Measurements from ENCODE around the gene ANO10.
"Not testable (repeated sequence)": the region's sequence is repeated elsewhere in the genome, so short reads cannot be mapped to it uniquely, and the experiment has no call there.

Gene ANO10

GRCh38 chr3:43484926-43485488 lies 136.8 kb downstream of the ANO10 start:
- DNase-seq (ENCODE audit: extremely low spot score): no peak
- POLR2A ChIA-PET: no interaction called here
- no peak for TF ChIP-seq CTCF (IDR thresholded peaks at IDR 0.05; ENCODE audit: control extremely low read depth, extremely low read depth, low read depth, missing control alignments)
- CTCF ChIA-PET: no interaction called here

- no peak for TF ChIP-seq CTCF (IDR thresholded peaks at IDR 0.05; ENCODE audit: control extremely low read depth, extremely low read depth, low read depth, missing control alignments)
- CTCF ChIA-PET: no interaction called here
- POLR2A ChIA-PET: no interaction called here
- DNase-seq (ENCODE audit: extremely low spot score): no peak
These were observed 140.4 kb downstream of the ANO10 start for GRCh38 chr3:43481375-43481774.

DNA sequence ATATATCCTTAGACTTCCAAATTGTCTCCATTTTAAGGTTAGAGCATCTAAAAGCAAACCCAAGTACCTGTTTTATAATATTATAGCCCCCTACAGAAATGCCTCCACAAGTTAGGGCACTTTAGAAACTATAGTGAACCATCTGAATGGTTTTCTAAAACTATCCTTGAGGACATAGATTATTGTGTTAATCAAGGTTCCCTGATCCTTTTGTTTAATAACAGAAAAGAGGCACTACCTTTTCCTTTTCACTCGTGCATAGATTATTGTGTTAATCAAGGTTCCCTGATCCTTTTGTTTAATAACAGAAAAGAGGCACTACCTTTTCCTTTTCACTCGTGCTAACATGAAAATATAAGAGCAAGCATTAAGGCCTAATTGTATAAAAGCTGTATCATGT lies 143.0 kb downstream of the ANO10 start:
- DNase-seq (ENCODE audit: extremely low spot score); POLR2A ChIA-PET; CTCF ChIA-PET: not testable (repeated sequence)

GRCh38 chr3:43478118-43478785 lies 143.6 kb downstream of the ANO10 start:
- ChIA-PET POLR2A (no interaction called here), CTCF (no interaction called here)
- no peak for DNase-seq (ENCODE audit: extremely low spot score)
- TF ChIP-seq CTCF (IDR thresholded peaks at IDR 0.05; ENCODE audit: control extremely low read depth, extremely low read depth, low read depth, missing control alignments): no peak

GRCh38 chr3:43477600-43477999 lies 144.2 kb downstream of the ANO10 start:
- no peak for DNase-seq (ENCODE audit: extremely low spot score)

DNA sequence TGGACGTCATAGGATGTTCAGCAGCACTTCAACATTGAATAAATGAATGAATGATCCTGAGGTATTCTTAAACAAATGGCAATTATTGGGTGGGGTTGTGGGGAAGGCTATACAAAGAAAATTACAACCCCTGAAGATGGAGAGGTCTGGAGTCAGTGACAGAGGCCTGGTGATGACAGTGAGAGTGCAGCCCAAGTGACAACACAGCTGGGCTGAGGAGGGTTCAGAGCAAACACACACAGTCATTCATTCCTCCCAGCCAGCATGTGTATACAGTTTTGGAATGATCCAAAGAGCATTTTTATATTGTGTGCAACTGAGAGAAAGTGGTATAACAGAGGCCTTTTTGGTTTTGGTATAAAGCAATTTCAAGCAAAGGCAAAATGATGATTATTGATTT lies 148.1 kb downstream of the ANO10 start:
- TF ChIP-seq CTCF (IDR thresholded peaks at IDR 0.05; ENCODE audit: control extremely low read depth, extremely low read depth, low read depth, missing control alignments): no peak
- CTCF ChIA-PET: no interaction called here
- DNase-seq (ENCODE audit: extremely low spot score): no peak
- POLR2A ChIA-PET: no interaction called here

More at GRCh38 chr3:43477600-43477999, 144.2 kb downstream of the ANO10 start:
- CTCF ChIA-PET: interaction anchor here (0.9 kb wide), 1 partner anchor 17 kb away, joined by 3 read pairs; no protein-coding TSS in a partner anchor
- no peak for TF ChIP-seq CTCF (IDR thresholded peaks at IDR 0.05; ENCODE audit: control extremely low read depth, extremely low read depth, low read depth, missing control alignments)
- POLR2A ChIA-PET: no interaction called here

GRCh38 chr3:43473244-43473643 lies 148.6 kb downstream of the ANO10 start:
- no peak for DNase-seq (ENCODE audit: extremely low spot score)
- ChIA-PET POLR2A (no interaction called here), CTCF (no interaction called here)
- no peak for TF ChIP-seq CTCF (IDR thresholded peaks at IDR 0.05; ENCODE audit: control extremely low read depth, extremely low read depth, low read depth, missing control alignments)
